Lower leg skin (tissue), 3 donors: ENCODE data around the gene CD63.

Experiments
- POLR2A ChIP-seq, 2 donors: fragments of 450-650 bp; IDR thresholded peaks; one replicate each; pipeline ENCODE4 v1.6.1; 2016 to 2017; ENCODE audit warnings: antibody characterized with exemption in 2 of 2, mild to moderate bottlenecking in 1 of 2, moderate library complexity in 1 of 2
- TF ChIP-seq, protein P1 (sequence below), 3 donors: fragments of 450-650 bp; IDR thresholded peaks; one replicate each; pipeline ENCODE4 v1.5.1; 2016; ENCODE audit warnings: antibody characterized with exemption in 3 of 3, mild to moderate bottlenecking in 3 of 3, moderate library complexity in 2 of 3

DNA sequence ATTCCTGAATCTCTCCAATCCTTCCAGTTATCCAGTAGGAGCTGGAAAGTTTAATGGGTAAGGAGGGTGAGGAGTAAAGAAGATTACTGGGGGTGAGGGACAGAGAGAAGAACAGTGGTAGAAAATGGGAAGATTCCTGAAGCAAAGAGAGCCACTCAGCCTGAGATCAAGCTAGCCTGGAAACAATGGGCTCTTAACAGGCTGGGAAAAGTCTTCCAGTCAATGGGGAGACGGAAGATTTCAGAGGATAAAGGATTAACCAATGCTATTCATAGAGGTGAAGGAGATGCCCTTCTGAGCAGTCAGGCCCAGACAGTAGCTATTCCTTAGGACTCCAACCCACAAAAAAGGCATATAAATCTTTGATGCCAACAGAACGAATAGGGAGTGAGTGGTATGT is 28.9 kb upstream of the CD63 start:
- TF ChIP-seq, protein P1, sequence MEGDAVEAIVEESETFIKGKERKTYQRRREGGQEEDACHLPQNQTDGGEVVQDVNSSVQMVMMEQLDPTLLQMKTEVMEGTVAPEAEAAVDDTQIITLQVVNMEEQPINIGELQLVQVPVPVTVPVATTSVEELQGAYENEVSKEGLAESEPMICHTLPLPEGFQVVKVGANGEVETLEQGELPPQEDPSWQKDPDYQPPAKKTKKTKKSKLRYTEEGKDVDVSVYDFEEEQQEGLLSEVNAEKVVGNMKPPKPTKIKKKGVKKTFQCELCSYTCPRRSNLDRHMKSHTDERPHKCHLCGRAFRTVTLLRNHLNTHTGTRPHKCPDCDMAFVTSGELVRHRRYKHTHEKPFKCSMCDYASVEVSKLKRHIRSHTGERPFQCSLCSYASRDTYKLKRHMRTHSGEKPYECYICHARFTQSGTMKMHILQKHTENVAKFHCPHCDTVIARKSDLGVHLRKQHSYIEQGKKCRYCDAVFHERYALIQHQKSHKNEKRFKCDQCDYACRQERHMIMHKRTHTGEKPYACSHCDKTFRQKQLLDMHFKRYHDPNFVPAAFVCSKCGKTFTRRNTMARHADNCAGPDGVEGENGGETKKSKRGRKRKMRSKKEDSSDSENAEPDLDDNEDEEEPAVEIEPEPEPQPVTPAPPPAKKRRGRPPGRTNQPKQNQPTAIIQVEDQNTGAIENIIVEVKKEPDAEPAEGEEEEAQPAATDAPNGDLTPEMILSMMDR (IDR thresholded peaks at IDR 0.05) = no peak
- no peak for TF ChIP-seq POLR2A (IDR thresholded peaks at IDR 0.05)
